Nephron (organoid): ENCODE measurements around the gene ARMC2.

Source experiments
- H3K27ac Mint-ChIP-seq, 3 experiments: 2 replicates each; pipeline ENCODE4 v1.8.0; 2020; ENCODE audit warnings: mixed read lengths in 3 of 3, mild to moderate bottlenecking in 2 of 3, moderate library complexity in 1 of 3
- H3K27me3 Mint-ChIP-seq: 2 replicates; pipeline ENCODE4 v1.8.0; 2021; ENCODE audit warnings: low read depth, mild to moderate bottlenecking, moderate library complexity, mixed read lengths
- H3K36me3 Mint-ChIP-seq: 2 replicates; pipeline ENCODE4 v1.8.0; 2020; ENCODE audit warnings: low read depth, mixed read lengths
- H3K4me1 Mint-ChIP-seq: 2 replicates; pipeline ENCODE4 v1.8.0; 2020; ENCODE audit warnings: mixed read lengths
- H3K4me3 Mint-ChIP-seq, 3 experiments: 2 replicates each; pipeline ENCODE4 v1.8.0; 2020; ENCODE audit warnings: mild to moderate bottlenecking in 3 of 3, mixed read lengths in 3 of 3, moderate library complexity in 2 of 3
- H3K9me3 Mint-ChIP-seq: 2 replicates; pipeline ENCODE4 v1.8.0; 2020; ENCODE audit warnings: mixed read lengths
- CTCF ChIP-seq, 3 experiments: fragments of 200-600 bp; sonication (generic); IDR thresholded peaks; one replicate each; pipeline ENCODE4 v1.5.0; 2021; ENCODE audit warnings: antibody characterized with exemption in 3 of 3; ENCODE audit not compliant: unreplicated experiment in 3 of 3

The ARMC2 gene

GRCh38 chr6:108848116-108848868, at the start of gene ARMC2:
ARMC2 (plus strand) TSS chr6:108848422; CDS start chr6:108854268, 5,846 bp downstream.
- Mint-ChIP-seq H3K36me3 (no peaks in the 10 kb centered on the region), H3K4me1 (peaks cover 17% of the 10 kb centered on the region), H3K4me3 (peak within 1 kb of the TSS; percentile 85 to 92 (median 91)), H3K27ac (peak within 1 kb of the TSS; percentile 31 to 73 (median 66)), H3K9me3 (no peaks in the 10 kb centered on the region), H3K27me3 (no peaks in the 10 kb centered on the region)
- TF ChIP-seq CTCF (IDR thresholded peaks at IDR 0.05; ENCODE audit: unreplicated experiment in 3 of 3) = no peak

GRCh38 chr6:108798670-108799353, 49.4 kb upstream of the ARMC2 start:
- peak overlapping the region; percentile 85 to 93 (median 86) for H3K27ac Mint-ChIP-seq
- peaks cover 39% of the 10 kb centered on the region for H3K4me1 Mint-ChIP-seq
- no peak overlapping the region for H3K4me3 Mint-ChIP-seq
- no peak for TF ChIP-seq CTCF (IDR thresholded peaks at IDR 0.05; ENCODE audit: unreplicated experiment in 3 of 3)
- H3K27me3 Mint-ChIP-seq = peaks cover 15% of the 10 kb centered on the region
- no peaks in the 10 kb centered on the region for H3K36me3 Mint-ChIP-seq
- H3K9me3 Mint-ChIP-seq = no peaks in the 10 kb centered on the region

GRCh38 chr6:108799354-108799717, 48.9 kb upstream of the ARMC2 start:
- Mint-ChIP-seq H3K27ac (peak overlapping the region in 2 of 3 experiments; percentile 26 to 45), H3K4me3 (no peak overlapping the region), H3K27me3 (peaks cover 15% of the 10 kb centered on the region), H3K4me1 (peaks cover 39% of the 10 kb centered on the region), H3K9me3 (no peaks in the 10 kb centered on the region), H3K36me3 (no peaks in the 10 kb centered on the region)
- no peak for TF ChIP-seq CTCF (IDR thresholded peaks at IDR 0.05; ENCODE audit: unreplicated experiment in 3 of 3)

GRCh38 chr6:108799791-108800190, 48.4 kb upstream of the ARMC2 start:
- Mint-ChIP-seq H3K4me3 (no peak overlapping the region), H3K27ac (peak overlapping the region; percentile 26 to 59 (median 27)), H3K27me3 (peaks cover 11% of the 10 kb centered on the region), H3K36me3 (no peaks in the 10 kb centered on the region), H3K4me1 (peaks cover 39% of the 10 kb centered on the region), H3K9me3 (no peaks in the 10 kb centered on the region)
- no peak for TF ChIP-seq CTCF (IDR thresholded peaks at IDR 0.05; ENCODE audit: unreplicated experiment in 3 of 3)

- no peaks in the 10 kb centered on the region for H3K9me3 Mint-ChIP-seq
- H3K27ac Mint-ChIP-seq = peak overlapping the region; percentile 27 to 78 (median 71)
These were observed 47.8 kb upstream of the ARMC2 start for GRCh38 chr6:108800427-108800864.

More at GRCh38 chr6:108800427-108800864, 47.8 kb upstream of the ARMC2 start:
- Mint-ChIP-seq H3K4me1 (peaks cover 45% of the 10 kb centered on the region), H3K27me3 (peaks cover 6% of the 10 kb centered on the region), H3K36me3 (no peaks in the 10 kb centered on the region), H3K4me3 (no peak overlapping the region)
- TF ChIP-seq CTCF (IDR thresholded peaks at IDR 0.05; ENCODE audit: unreplicated experiment in 3 of 3) = no peak
